Erythroblast (primary cell): Measurements from ENCODE around the gene CRTAC1.

ENCODE experiments used
- GATA1 ChIP-seq: IDR thresholded peaks from 2 replicates; pipeline ENCODE4 v1.6.1; 2011; ENCODE audit warnings: low read depth, mild to moderate bottlenecking, control low read depth, low read length, moderate library complexity
- POLR2A ChIP-seq: IDR thresholded peaks from 2 replicates; pipeline ENCODE4 v1.6.1; 2011; ENCODE audit warnings: mild to moderate bottlenecking, low read length

DNA sequence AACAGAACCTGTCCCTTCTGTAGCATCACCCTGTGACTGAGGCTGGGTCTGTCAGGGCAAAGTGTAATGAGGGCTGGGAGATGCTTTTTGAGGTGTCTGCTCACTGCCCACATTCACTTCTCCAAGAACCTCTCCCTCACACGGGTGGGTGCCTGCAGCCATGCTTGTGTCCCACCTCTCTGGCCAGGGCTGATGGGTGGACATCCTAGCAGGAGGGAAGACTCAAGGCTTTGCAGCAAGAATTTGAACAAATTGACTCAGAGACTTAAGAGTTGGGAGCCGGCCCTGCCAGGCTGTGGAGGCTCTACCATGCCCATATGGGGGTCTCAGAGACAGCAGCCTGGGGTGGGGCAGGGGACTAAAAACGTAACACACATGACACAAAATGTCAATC, 147.3 kb downstream of the CRTAC1 start:
- no peak for TF ChIP-seq POLR2A
- no peak for TF ChIP-seq GATA1
